ENCODE data around the gene RYR2. TPM values are rescaled to one million over a fixed set of nuclear protein-coding genes. Genes with fewer than 3 reads are reported as not detected.

RYR2 gene
- total and polyA plus RNA-seq, 2 of the 8 experiments (the other 6 are each of a cell fraction or from before 2014, with no cell fraction given): 1.3 to 4.4 TPM

- TF ChIP-seq CREB1 (IDR thresholded peaks at IDR 0.05) (no peak), POU5F1 (IDR thresholded peaks at IDR 0.05; ENCODE audit: low read depth, low read length) (no peak)
These were observed 110.7 kb downstream of the RYR2 start (continued) for GRCh38 chr1:237152506-237153335.
